ENCODE measurements around the gene SAE1.

DNA sequence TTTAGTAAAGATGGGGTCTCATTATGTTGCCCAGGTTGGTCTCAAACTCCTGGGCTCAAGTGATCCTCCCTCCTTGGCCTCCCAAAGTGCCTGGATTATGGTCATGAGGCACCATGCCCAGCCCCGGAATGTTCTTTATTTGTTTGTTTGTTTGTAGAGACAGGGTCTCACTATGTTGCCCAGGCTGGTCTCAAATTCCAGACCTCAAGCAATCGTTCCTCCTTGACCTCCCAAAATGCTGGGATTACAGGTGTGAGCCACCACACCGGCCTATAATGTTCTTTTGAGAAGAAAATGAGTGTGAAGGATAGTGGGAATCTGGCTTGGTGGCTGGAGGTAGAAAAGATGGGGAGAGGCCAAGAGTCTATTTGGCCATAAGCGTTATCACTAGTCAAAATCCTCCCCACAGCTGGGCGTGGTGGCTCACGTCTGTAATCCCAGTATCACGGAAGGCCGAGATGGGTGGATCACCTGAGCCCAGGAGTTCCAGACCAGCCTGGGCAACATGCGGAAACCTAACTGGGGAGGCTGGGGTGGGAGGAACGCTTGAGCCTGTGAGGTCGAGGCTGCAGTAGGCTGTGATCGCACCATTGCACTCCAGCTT lies 105.5 kb downstream of the SAE1 start:
- TF ChIP-seq ZNF384 (IDR thresholded peaks at IDR 0.05) (no peak), SUZ12 (IDR thresholded peaks at IDR 0.05) (no peak), BHLHE40 (IDR thresholded peaks at IDR 0.05; ENCODE audit: borderline replicate concordance) (no peak), SP1 (IDR thresholded peaks at IDR 0.05) (no peak), TARDBP (IDR thresholded peaks at IDR 0.05) (no peak), CTBP1 (IDR thresholded peaks at IDR 0.05; ENCODE audit: borderline replicate concordance) (no peak), FOXM1 (IDR thresholded peaks at IDR 0.05; ENCODE audit: borderline replicate concordance) (no peak), HDGF (IDR thresholded peaks at IDR 0.05; ENCODE audit: borderline replicate concordance) (no peak)
